Activated CD4-positive, alpha-beta T cell treated with anti-CD3 and anti-CD28 coated beads, Interleukin-2, amount 50 U/mL, for 48 hours (primary cell): ENCODE results near the gene CATSPER1.
"Not testable (repeated sequence)": the region's sequence is repeated elsewhere in the genome, so short reads cannot be mapped to it uniquely, and the experiment has no call there.

ENCODE experiments used
- DNase-seq, 2 experiments: peaks; one replicate each; pipeline ENCODE4 v3.0.0-alpha.2; 2020

Gene CATSPER1

GRCh38 chr11:66020618-66021357 lies 5.5 kb downstream of the CATSPER1 start:
- peak in 1 of 2 experiments; percentile 36 for DNase-seq

GRCh38 chr11:66020212-66020611 lies 6.1 kb downstream of the CATSPER1 start:
- no peak for DNase-seq

GRCh38 chr11:66017321-66017720 lies 9.0 kb downstream of the CATSPER1 start:
- DNase-seq: no peak

- no peak for DNase-seq
These were observed 9.5 kb downstream of the CATSPER1 start for GRCh38 chr11:66016793-66017177.

GRCh38 chr11:66015936-66016792 lies 10.1 kb downstream of the CATSPER1 start:
- DNase-seq: no peak

- DNase-seq: no peak
These were observed 10.8 kb downstream of the CATSPER1 start for GRCh38 chr11:66015454-66015881.

- no peak for DNase-seq
These were observed 11.3 kb downstream of the CATSPER1 start for GRCh38 chr11:66014804-66015453.

- DNase-seq: no peak
These were observed 12.5 kb downstream of the CATSPER1 start for GRCh38 chr11:66013762-66014100.

- no peak for DNase-seq
These were observed 13.1 kb downstream of the CATSPER1 start for GRCh38 chr11:66012946-66013761.

- no peak for DNase-seq
These were observed 13.8 kb downstream of the CATSPER1 start for GRCh38 chr11:66012371-66012945.

GRCh38 chr11:66011785-66012303 lies 14.4 kb downstream of the CATSPER1 start, which contains the start of gene CST6:
Gene CST6, plus strand, starts transcription at chr11:66012008. Its CDS starts 37 bp downstream, at chr11:66012045.
- no peak for DNase-seq

GRCh38 chr11:66011239-66011784 lies 15.0 kb downstream of the CATSPER1 start:
- DNase-seq: no peak

GRCh38 chr11:66010036-66010435 lies 16.2 kb downstream of the CATSPER1 start:
- DNase-seq: not testable (repeated sequence)

GRCh38 chr11:66008468-66009101 lies 17.7 kb downstream of the CATSPER1 start:
- DNase-seq: no peak

GRCh38 chr11:66008095-66008467 lies 18.2 kb downstream of the CATSPER1 start:
- DNase-seq: no peak

GRCh38 chr11:66007201-66007634 lies 19.1 kb downstream of the CATSPER1 start:
- DNase-seq: no peak

- no peak for DNase-seq
These were observed 19.4 kb downstream of the CATSPER1 start for GRCh38 chr11:66006891-66007176.

- DNase-seq: no peak
These were observed 20.0 kb downstream of the CATSPER1 start for GRCh38 chr11:66006134-66006890.

- DNase-seq: no peak
These were observed 22.1 kb downstream of the CATSPER1 start for GRCh38 chr11:66004186-66004585.

- no peak for DNase-seq
These were observed 23.0 kb downstream of the CATSPER1 start for GRCh38 chr11:66003291-66003690.
